Activated CD4-positive, alpha-beta T cell treated with anti-CD3 and anti-CD28 coated beads, Interleukin-2, Interleukin-6, amounts not matched to agents 100 ng/mL and 50 ng/mL, durations not matched to agents 16 hours and 8 hours (primary cell): ENCODE data around the gene RASSF9.

Experiments used
- DNase-seq: peaks from one replicate; pipeline ENCODE4 v3.0.0-alpha.2; 2020

The RASSF9 gene

GRCh38 chr12:85820101-85820500, 16.1 kb downstream of the RASSF9 start:
- DNase-seq, result no peak

- no peak for DNase-seq
Measured at GRCh38 chr12:85814741-85815140, 21.5 kb downstream of the RASSF9 start.

DNA sequence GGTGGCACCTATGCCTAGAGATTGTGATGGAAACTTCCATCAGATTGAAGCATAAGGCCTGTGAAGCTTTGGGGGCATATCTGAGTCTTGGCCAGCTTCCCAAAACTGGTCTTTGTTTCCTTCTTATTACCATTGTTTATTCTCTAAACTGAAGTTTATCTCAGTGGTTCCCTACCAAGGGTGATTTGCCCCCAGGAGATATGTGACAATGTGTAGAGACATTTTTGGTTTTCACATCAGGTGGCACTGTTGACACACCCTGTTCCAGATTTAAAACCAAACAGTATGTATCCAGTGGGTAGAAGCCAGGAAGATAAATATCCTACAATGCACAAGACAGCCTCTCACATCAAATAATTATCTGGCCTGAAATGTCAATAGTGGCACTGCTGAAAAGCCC, 22.1 kb downstream of the RASSF9 start:
- DNase-seq, result no peak

- DNase-seq, result no peak
Measured at GRCh38 chr12:85809500-85809899, 26.7 kb downstream of the RASSF9 start.

- DNase-seq, result no peak
Measured at GRCh38 chr12:85807730-85808129, 28.5 kb downstream of the RASSF9 start.

- DNase-seq, result no peak
Measured at GRCh38 chr12:85805654-85806053, 30.6 kb downstream of the RASSF9 start.

GRCh38 chr12:85804663-85805062, 31.5 kb downstream of the RASSF9 start:
- no peak for DNase-seq

DNA sequence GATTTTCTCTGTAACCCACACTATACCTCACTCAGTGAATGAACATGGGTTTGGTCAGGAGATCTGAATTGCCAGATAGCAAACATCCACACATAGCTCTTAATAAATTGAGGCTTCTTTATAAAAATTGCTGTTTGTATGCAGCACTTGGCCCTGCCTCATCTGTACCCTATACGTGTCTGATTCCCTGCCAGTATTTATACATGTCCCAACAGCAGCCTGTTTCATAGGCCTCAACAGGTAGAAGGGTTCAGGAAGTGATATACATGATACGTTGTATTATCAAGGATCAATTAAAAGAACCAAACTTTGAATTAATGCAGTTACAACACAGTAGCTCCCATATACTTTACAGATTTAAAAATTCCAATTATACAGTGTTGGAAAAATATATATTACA, 32.3 kb downstream of the RASSF9 start:
- DNase-seq, result no peak

- no peak for DNase-seq
Measured at GRCh38 chr12:85803231-85803630, 33.0 kb downstream of the RASSF9 start.

- no peak for DNase-seq
Measured at GRCh38 chr12:85798122-85798521, 38.1 kb downstream of the RASSF9 start.

GRCh38 chr12:85796001-85796400, 40.2 kb downstream of the RASSF9 start:
- DNase-seq, result no peak

GRCh38 chr12:85794531-85794930, 41.7 kb downstream of the RASSF9 start:
- DNase-seq, result no peak

GRCh38 chr12:85784096-85784720, 52.0 kb downstream of the RASSF9 start:
- DNase-seq, result no peak

GRCh38 chr12:85782711-85783110, 53.5 kb downstream of the RASSF9 start:
- no peak for DNase-seq

DNA sequence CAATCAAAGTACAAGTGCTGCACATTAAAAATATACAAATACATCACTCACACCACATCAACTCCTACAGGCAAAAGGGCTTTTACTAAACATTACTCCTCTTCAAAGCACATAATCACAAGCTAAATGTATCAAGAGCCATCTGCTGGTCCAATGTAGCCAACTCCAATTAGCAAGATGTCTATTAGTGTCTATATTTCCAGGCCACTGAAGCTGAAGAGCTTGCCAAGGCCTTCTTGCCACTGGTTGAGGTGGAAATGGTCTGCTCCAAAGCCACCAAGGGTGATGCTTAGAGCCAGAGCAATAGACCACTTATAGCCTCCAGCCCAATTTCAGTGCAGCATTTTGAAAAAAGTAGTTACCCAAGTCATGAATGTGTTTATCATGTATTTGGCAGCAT, 54.4 kb downstream of the RASSF9 start:
- no peak for DNase-seq

- no peak for DNase-seq
Measured at GRCh38 chr12:85779768-85780167, 56.4 kb downstream of the RASSF9 start.

GRCh38 chr12:85775091-85775490, 61.1 kb downstream of the RASSF9 start:
- no peak for DNase-seq

DNA sequence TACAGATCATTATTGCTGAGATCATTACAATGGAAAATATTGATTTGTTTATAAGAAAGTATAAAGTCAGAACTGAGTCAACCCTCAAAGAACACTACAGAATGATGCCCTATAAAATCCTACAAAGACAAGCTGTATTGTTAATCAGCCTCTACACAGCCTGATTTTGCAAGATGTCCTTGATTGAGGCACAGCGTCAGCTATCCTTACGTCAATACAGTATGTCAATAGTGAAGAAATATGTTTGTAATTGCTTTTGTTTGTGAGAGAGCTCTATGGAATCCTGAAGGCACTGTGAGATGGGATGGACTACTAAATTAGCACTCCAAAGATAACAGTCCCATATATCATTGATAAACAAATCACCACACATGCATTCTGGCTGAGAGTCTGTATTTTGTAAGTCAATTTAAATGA, 70.7 kb downstream of the RASSF9 start:
- no peak for DNase-seq

DNA sequence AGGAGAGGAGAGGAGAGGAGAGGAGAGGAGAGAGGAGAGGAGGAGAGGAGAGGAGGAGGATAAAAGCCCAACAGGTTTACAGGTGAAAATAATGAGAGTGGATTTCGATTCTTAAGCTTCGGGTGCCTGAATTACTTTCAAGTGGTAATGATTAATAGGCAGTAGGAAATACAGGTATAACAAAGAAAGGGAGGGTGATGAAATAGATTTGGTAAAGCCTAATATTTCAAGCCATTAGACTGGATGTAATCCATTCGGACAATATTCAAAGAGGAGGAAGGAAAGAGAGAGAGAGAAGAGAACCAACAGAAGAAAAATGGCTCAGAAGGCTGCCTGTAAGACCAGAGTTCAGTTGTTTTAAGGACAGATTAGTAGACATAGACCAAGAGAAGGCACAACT, 76.6 kb downstream of the RASSF9 start:
- no peak for DNase-seq

- no peak for DNase-seq
Measured at GRCh38 chr12:85759091-85759490, 77.1 kb downstream of the RASSF9 start.

DNA sequence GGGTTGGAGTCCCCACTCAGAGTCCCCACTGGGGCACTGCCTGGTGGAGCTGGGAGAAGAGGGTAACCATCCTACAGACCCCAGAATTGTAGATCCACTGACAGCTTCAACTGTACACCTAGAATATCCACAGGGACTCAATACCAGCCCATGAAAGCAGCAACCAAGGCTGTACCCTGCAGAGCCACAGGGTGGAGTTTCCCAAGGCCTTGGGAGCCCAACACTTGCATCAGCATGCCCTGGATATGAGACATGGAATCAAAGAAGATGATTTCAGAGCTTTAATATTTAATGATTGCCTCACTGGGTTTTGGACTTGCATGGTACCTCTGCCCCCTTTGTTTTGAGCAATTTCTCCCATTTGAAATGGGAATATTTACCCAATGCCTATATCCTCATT, 80.4 kb downstream of the RASSF9 start:
- DNase-seq, result no peak
